ENCODE data around the gene EXOSC9. TPM values are rescaled to one million over a fixed set of nuclear protein-coding genes. Genes with fewer than 3 reads are reported as not detected.

EXOSC9 gene
- total and polyA plus RNA-seq, 2 donors (not counting 1 experiment from before 2014, with no cell fraction given) = 15.5 to 33.8 TPM

DNA sequence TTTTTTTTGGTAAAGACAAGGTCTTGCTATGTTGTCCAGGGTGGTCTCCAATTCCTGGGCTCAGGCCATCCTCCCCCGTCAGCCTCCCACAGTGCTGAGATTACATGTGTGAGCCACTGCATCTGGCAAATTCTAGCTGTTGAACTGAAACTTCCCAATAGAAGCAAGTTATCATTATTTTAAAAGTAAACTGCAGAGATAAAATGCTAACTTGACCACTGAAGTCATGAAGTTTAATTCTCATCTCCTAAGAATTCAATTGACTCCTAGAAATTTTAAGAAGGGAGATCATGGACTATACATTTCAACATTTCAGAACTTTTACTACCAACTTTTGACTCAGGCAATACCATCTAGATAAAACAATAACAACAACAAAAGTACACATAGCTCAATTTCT lies 11.7 kb upstream of the EXOSC9 start:
- H3K79me2 ChIP-seq (ENCODE audit: control insufficient read depth, insufficient read depth, low read length) = no peaks in the 10 kb centered on the region
- H3K4me1 ChIP-seq (ENCODE audit: control insufficient read depth, extremely low read depth, insufficient read depth, low read length) = peaks cover 17% of the 10 kb centered on the region
- H4K20me1 ChIP-seq (ENCODE audit: control insufficient read depth, extremely low read depth, insufficient read depth, low read length) = no peaks in the 10 kb centered on the region
- TF ChIP-seq, protein P1, sequence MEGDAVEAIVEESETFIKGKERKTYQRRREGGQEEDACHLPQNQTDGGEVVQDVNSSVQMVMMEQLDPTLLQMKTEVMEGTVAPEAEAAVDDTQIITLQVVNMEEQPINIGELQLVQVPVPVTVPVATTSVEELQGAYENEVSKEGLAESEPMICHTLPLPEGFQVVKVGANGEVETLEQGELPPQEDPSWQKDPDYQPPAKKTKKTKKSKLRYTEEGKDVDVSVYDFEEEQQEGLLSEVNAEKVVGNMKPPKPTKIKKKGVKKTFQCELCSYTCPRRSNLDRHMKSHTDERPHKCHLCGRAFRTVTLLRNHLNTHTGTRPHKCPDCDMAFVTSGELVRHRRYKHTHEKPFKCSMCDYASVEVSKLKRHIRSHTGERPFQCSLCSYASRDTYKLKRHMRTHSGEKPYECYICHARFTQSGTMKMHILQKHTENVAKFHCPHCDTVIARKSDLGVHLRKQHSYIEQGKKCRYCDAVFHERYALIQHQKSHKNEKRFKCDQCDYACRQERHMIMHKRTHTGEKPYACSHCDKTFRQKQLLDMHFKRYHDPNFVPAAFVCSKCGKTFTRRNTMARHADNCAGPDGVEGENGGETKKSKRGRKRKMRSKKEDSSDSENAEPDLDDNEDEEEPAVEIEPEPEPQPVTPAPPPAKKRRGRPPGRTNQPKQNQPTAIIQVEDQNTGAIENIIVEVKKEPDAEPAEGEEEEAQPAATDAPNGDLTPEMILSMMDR (conservative IDR thresholded peaks at IDR 0.05 in 1 of 2, IDR thresholded peaks at IDR 0.05 in 1 of 2; ENCODE audit: low read depth in 1 of 2, low read length in 2 of 2) = no peak
- TF ChIP-seq EZH2 (IDR thresholded peaks at IDR 0.05; ENCODE audit: low read length, missing control alignments) = no peak
- no peaks in the 10 kb centered on the region for H3K36me3 ChIP-seq (ENCODE audit: control insufficient read depth, insufficient read depth, low read length)
- DNase-seq (ENCODE audit: low read depth in 2 of 2) = peak in 1 of 2 donors; percentile 63
- no peaks in the 10 kb centered on the region for H3K27me3 ChIP-seq (ENCODE audit: control insufficient read depth, insufficient read depth, low read length)
- peak overlapping the region; percentile 59 for H3K27ac ChIP-seq (ENCODE audit: insufficient read depth, low read length)
- no peak overlapping the region for H3K4me2 ChIP-seq (ENCODE audit: extremely low read depth, insufficient read depth, low read length)
- H2AFZ ChIP-seq (ENCODE audit: low read length) = no peak overlapping the region
- no peaks in the 10 kb centered on the region for H3K9me3 ChIP-seq (ENCODE audit: control insufficient read depth, insufficient read depth, low read depth, low read length)
- H3K4me3 ChIP-seq (replicated peaks in 1 of 4; ENCODE audit: control extremely low read depth in 1 of 4, insufficient read depth in 1 of 4, low read depth in 3 of 4, low read length in 4 of 4) = no peak overlapping the region
- H3K9ac ChIP-seq (ENCODE audit: insufficient read depth, low read length) = no peak overlapping the region

DNA sequence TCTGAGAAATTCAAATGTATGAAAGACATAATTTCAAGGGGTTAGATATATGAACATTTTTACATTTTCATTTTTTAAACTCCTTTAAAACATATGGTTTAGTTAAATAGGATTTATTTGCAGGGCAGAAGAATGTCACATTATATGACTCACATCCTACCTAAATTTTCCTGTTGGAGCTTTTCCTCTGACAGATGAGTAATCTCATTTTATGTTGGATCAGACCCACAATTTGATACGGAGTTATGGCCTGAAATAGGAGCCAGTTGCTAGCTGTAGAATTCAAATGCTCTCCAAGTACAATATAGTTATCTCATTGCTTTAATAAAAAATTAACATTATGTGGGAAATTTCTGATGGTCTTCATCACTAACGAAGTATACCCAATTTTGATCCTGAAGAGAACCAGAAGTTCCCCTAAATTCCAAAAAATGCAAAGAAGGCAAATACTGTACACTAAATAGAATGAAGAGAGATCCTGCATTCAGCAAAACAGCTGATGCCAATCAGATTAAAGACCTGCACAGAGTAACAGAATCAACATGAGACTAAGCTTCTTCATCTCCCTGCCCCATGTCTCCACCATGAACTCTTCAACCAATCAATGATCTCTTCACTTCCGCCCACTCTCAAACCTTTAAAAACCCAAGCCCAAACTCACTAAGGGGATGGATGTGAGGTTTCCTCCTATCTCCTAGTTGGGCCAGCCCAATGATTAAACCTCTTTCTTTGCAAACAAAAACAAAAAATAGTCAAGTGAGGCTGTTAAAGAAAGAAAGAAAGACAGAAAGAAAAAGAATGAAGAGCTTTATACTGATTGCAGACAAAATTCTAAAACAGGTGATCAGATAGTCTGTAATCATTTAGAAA lies 10.9 kb upstream of the EXOSC9 start:
- Histone ChIP-seq H3K4me2 (ENCODE audit: extremely low read depth, insufficient read depth, low read length) (no peak overlapping the region), H3K79me2 (ENCODE audit: control insufficient read depth, insufficient read depth, low read length) (no peaks in the 10 kb centered on the region), H4K20me1 (ENCODE audit: control insufficient read depth, extremely low read depth, insufficient read depth, low read length) (no peaks in the 10 kb centered on the region), H3K36me3 (ENCODE audit: control insufficient read depth, insufficient read depth, low read length) (no peaks in the 10 kb centered on the region), H3K9me3 (ENCODE audit: control insufficient read depth, insufficient read depth, low read depth, low read length) (no peaks in the 10 kb centered on the region), H2AFZ (ENCODE audit: low read length) (no peak overlapping the region), H3K27me3 (ENCODE audit: control insufficient read depth, insufficient read depth, low read length) (no peaks in the 10 kb centered on the region), H3K4me1 (ENCODE audit: control insufficient read depth, extremely low read depth, insufficient read depth, low read length) (peaks cover 16% of the 10 kb centered on the region), H3K27ac (ENCODE audit: insufficient read depth, low read length) (no peak overlapping the region), H3K9ac (ENCODE audit: insufficient read depth, low read length) (no peak overlapping the region), H3K4me3 (replicated peaks in 1 of 4; ENCODE audit: control extremely low read depth in 1 of 4, insufficient read depth in 1 of 4, low read depth in 3 of 4, low read length in 4 of 4) (no peak overlapping the region)
- TF ChIP-seq EZH2 (IDR thresholded peaks at IDR 0.05; ENCODE audit: low read length, missing control alignments) = no peak
- TF ChIP-seq, protein P1 (conservative IDR thresholded peaks at IDR 0.05 in 1 of 2, IDR thresholded peaks at IDR 0.05 in 1 of 2; ENCODE audit: low read depth in 1 of 2, low read length in 2 of 2) = no peak
- DNase-seq (ENCODE audit: low read depth in 2 of 2) = peak; percentile 66 to 89

DNA sequence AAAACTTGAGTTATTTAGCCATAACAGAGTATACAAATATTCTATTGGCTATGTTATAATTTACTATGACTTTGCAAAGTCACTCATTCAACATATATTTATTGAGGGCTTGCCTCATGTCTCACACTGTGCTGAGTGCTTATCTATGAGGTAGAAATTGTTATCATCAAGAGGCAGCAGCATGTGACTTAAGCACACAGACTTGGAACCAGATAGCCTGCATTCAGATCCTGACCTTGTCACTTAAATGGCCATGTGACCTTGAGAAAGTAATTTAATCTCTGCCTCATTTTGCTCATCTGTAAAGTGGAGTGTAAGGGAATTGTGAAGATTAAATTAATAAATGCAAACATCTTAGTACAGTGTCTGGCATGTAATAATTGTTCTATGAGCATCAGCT lies 10.1 kb upstream of the EXOSC9 start:
- no peaks in the 10 kb centered on the region for H3K36me3 ChIP-seq (ENCODE audit: control insufficient read depth, insufficient read depth, low read length)
- no peaks in the 10 kb centered on the region for H3K9me3 ChIP-seq (ENCODE audit: control insufficient read depth, insufficient read depth, low read depth, low read length)
- H2AFZ ChIP-seq (ENCODE audit: low read length) = no peak overlapping the region
- no peaks in the 10 kb centered on the region for H3K27me3 ChIP-seq (ENCODE audit: control insufficient read depth, insufficient read depth, low read length)
- no peaks in the 10 kb centered on the region for H4K20me1 ChIP-seq (ENCODE audit: control insufficient read depth, extremely low read depth, insufficient read depth, low read length)
- H3K27ac ChIP-seq (ENCODE audit: insufficient read depth, low read length) = no peak overlapping the region
- peak in 1 of 2 donors; percentile 34 for DNase-seq (ENCODE audit: low read depth in 2 of 2)
- no peak for TF ChIP-seq EZH2 (IDR thresholded peaks at IDR 0.05; ENCODE audit: low read length, missing control alignments)
- TF ChIP-seq, protein P1 (conservative IDR thresholded peaks at IDR 0.05 in 1 of 2, IDR thresholded peaks at IDR 0.05 in 1 of 2; ENCODE audit: low read depth in 1 of 2, low read length in 2 of 2) = no peak
- no peak overlapping the region for H3K9ac ChIP-seq (ENCODE audit: insufficient read depth, low read length)
- H3K79me2 ChIP-seq (ENCODE audit: control insufficient read depth, insufficient read depth, low read length) = no peaks in the 10 kb centered on the region
- H3K4me3 ChIP-seq (replicated peaks in 1 of 4; ENCODE audit: control extremely low read depth in 1 of 4, insufficient read depth in 1 of 4, low read depth in 3 of 4, low read length in 4 of 4) = no peak overlapping the region
- H3K4me2 ChIP-seq (ENCODE audit: extremely low read depth, insufficient read depth, low read length) = no peak overlapping the region
- peaks cover 11% of the 10 kb centered on the region for H3K4me1 ChIP-seq (ENCODE audit: control insufficient read depth, extremely low read depth, insufficient read depth, low read length)

Data from fibroblast of lung (primary cell).